GM21367 (cell line): ENCODE measurements around the gene TAF1A.

Experiments
- ATAC-seq: cut with Tn5 transposase; IDR thresholded peaks from one replicate; pipeline ENCODE4 v1.9.1; 2021; ENCODE audit not compliant: unreplicated experiment

TAF1A gene

GRCh38 chr1:222600281-222600680, 10.5 kb upstream of the TAF1A start:
- ATAC-seq, result no peak

- no peak for ATAC-seq
Observed at GRCh38 chr1:222596696-222597095, 7.0 kb upstream of the TAF1A start.

- no peak for ATAC-seq
Observed at GRCh38 chr1:222594789-222595188, 5.1 kb upstream of the TAF1A start.

- ATAC-seq, result no peak
Observed at GRCh38 chr1:222592171-222592570, 2.4 kb upstream of the TAF1A start.

GRCh38 chr1:222588135-222588534, 1.6 kb downstream of the TAF1A start:
- ATAC-seq, result no peak

- ATAC-seq, result no peak
Observed at GRCh38 chr1:222586842-222587241, 2.9 kb downstream of the TAF1A start.

- ATAC-seq, result peak; percentile 90
Observed at GRCh38 chr1:222583079-222583478, 6.7 kb downstream of the TAF1A start.

GRCh38 chr1:222582099-222582774, 7.5 kb downstream of the TAF1A start:
- peak; percentile 40 for ATAC-seq

- no peak for ATAC-seq
Observed at GRCh38 chr1:222579316-222579715, 10.4 kb downstream of the TAF1A start.

GRCh38 chr1:222570837-222571236, 18.9 kb downstream of the TAF1A start:
- ATAC-seq, result no peak

- ATAC-seq, result no peak
Observed at GRCh38 chr1:222561656-222562055, 28.1 kb downstream of the TAF1A start.

GRCh38 chr1:222557574-222557973, 32.2 kb downstream of the TAF1A start:
- ATAC-seq, result no peak

GRCh38 chr1:222557148-222557547, 32.6 kb downstream of the TAF1A start:
- ATAC-seq, result no peak

GRCh38 chr1:222555992-222556615, 33.6 kb downstream of the TAF1A start:
- ATAC-seq, result no peak

GRCh38 chr1:222554177-222554576, 35.6 kb downstream of the TAF1A start:
- no peak for ATAC-seq

GRCh38 chr1:222552882-222553281, 36.9 kb downstream of the TAF1A start:
- ATAC-seq, result no peak

GRCh38 chr1:222547944-222548671, 41.6 kb downstream of the TAF1A start, which contains the start of gene HHIPL2:
TSS of gene HHIPL2 (minus strand) at chr1:222548104. CDS start at chr1:222548044, 60 bp downstream.
- no peak for ATAC-seq

- no peak for ATAC-seq
Observed at GRCh38 chr1:222547260-222547614, 42.5 kb downstream of the TAF1A start.

GRCh38 chr1:222546548-222547259, 43.0 kb downstream of the TAF1A start:
- ATAC-seq, result no peak

- ATAC-seq, result no peak
Observed at GRCh38 chr1:222546091-222546490, 43.6 kb downstream of the TAF1A start.

- ATAC-seq, result no peak
Observed at GRCh38 chr1:222543817-222544216, 45.9 kb downstream of the TAF1A start.
